HepG2 (cell line): Measurements from ENCODE around the gene AKR1C3.
"Not testable (repeated sequence)": the region's sequence is repeated elsewhere in the genome, so short reads cannot be mapped to it uniquely, and the experiment has no call there.

ENCODE experiments used
- GABPA ChIP-seq, 2 experiments: IDR thresholded peaks; 2 replicates each; pipeline ENCODE4 v1.6.1; 2011 to 2016; ENCODE audit warnings: low read depth in 2 of 2, low read length in 1 of 2, missing biosample characterization in 1 of 2, missing genetic modification characterization in 1 of 2
- ZNF557 ChIP-seq: sonication (generic); formaldehyde crosslinking; IDR thresholded peaks from 2 replicates; pipeline ENCODE4 v1.4.0; 2020; ENCODE audit warnings: missing genetic modification reagents

- TF ChIP-seq GABPA (IDR thresholded peaks at IDR 0.05; ENCODE audit: low read depth, low read length); GABPA (CRISPR knock-in tag; IDR thresholded peaks at IDR 0.05; ENCODE audit: low read depth); ZNF557 (CRISPR knock-in tag): not testable (repeated sequence)
Observed at GRCh38 chr10:5119997-5120396, 25.8 kb downstream of the AKR1C3 start.
